Subcutaneous adipose tissue (tissue), 4 donors: ENCODE data around the gene KDM4C. TPM values are rescaled to one million over a fixed set of nuclear protein-coding genes. Genes with fewer than 3 reads are reported as not detected.

Experiments
- CTCF ChIP-seq: fragments of 450-650 bp; IDR thresholded peaks from one replicate; pipeline ENCODE4 v1.5.1; 2016; ENCODE audit warnings: low read depth, mild to moderate bottlenecking, control low read depth, antibody characterized with exemption, moderate library complexity
- total RNA-seq, 4 donors: library from RNA; depleted of rRNA; stranded (reverse); fragments of >200 nt; gene quantifications; one replicate each; pipeline ENCODE4 v1.1.0, GENCODE V29; 2016

The KDM4C gene
- total RNA-seq, 4 donors from 2014 or later: 31.6 to 37.2 (median 34.0) TPM

- TF ChIP-seq CTCF: no peak
Observed at GRCh38 chr9:6758498-6759184, 868 bp downstream of the KDM4C start.

GRCh38 chr9:6759185-6759977 is 1.6 kb downstream of the KDM4C start:
- TF ChIP-seq CTCF: no peak

DNA sequence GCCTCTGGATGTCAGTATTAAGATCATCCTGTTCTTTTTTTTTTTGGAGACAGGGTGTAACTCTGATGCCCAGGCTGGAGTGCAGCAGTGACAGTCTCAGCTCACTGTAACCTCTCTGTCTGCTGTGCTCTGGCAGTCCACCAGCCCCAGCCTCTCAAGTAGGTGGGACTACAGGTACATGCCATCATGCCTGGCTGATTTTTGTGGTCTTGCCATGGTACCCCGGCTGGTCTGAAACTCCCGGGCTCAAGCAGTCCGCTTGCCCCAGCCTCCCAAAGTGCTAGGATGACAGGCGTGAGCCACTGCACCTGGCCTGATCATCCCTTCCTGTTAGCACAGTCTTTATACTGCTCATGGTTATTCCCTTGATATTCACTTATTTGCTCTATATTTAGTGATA is 3.5 kb downstream of the KDM4C start:
- no peak for TF ChIP-seq CTCF

DNA sequence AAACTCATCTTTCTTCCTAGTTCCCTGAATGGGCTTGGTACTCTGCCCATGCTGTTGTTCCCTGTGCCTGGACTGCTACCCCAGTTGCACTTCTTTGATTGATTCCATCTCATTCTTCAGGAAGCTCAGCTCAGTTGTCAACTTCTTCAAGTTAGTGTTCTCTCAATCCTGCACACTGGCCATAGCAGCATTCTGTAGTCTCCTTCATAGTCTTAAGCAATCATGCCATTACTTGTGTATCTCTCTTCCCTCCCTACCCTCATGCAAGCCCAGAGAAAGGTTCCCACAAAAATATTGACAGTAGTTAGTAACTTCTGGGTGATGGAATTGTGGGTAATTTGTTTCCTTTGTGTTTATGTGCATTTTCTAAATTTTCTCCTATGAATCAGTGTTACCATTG is 5.5 kb downstream of the KDM4C start:
- no peak for TF ChIP-seq CTCF

- no peak for TF ChIP-seq CTCF
Observed at GRCh38 chr9:6764011-6764410, 6.2 kb downstream of the KDM4C start.

GRCh38 chr9:6764523-6764922 is 6.8 kb downstream of the KDM4C start:
- TF ChIP-seq CTCF: no peak

- TF ChIP-seq CTCF: no peak
Observed at GRCh38 chr9:6764950-6765349, 7.2 kb downstream of the KDM4C start.
